A549 (cell line): ENCODE measurements around the gene RSPH6A.

ENCODE experiments used
- JUN ChIP-seq, 2 experiments: fragments of >200 bp; sonication (Bioruptor Twin); formaldehyde crosslinking; IDR thresholded peaks; 2 replicates in 1 of 2; 3 replicates in 1 of 2; pipeline ENCODE4 v1.6.1; 2016 to 2017
- REST ChIP-seq: fragments of 200-600 bp; sonication (generic); IDR thresholded peaks from 2 replicates; pipeline ENCODE4 v1.6.1; 2016; ENCODE audit warnings: antibody characterized with exemption, mild to moderate bottlenecking, moderate library complexity

DNA sequence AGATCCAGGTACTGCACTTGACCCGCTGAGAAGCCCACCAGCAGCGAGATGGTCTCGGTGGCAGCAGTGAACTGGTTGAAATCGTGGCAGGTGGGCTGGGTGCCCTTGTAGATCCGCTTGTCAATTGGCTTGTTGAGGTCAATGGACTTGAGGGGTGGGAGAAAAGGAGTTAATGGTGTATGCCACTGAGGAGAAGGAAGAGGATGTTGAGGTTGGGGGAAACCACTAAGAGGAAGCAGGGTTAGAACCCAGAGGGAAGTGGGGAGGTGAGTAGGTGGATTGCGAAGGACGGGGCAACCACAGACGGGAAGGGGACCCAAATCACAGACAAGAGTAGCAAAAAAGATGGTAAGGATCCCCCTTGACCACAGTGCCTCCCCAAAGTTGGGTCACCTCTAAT is 24.2 kb downstream of the RSPH6A start:
- TF ChIP-seq REST (no peak), JUN (IDR thresholded peaks at IDR 0.05) (no peak)
